ENCODE measurements around the gene CPNE2. TPM values are rescaled to one million over a fixed set of nuclear protein-coding genes. Genes with fewer than 3 reads are reported as not detected.

CPNE2 gene
- total RNA-seq, 1 donor from 2014 or later, result 145 TPM

DNA sequence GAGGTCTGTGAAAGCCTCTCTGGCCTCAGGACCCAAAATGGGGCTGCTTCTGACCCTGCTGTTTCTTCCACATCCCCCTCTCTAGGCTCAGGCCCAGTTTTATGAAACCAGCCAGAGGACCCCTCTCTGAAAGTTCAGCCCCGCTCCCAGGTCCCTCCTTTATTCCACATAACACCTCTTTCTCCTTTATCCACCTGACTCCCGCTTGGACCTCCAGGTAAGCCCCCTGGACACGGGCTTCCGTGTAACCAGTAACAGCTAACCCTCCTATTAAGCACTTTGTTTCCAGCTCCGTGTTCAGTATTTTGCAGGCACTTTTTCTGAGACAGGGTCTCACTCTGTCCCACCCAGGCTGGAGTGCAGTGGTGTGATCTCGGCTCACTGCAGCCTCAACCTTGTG lies 56.1 kb downstream of the CPNE2 start:
- H3K36me3 Mint-ChIP-seq (ENCODE audit: low read depth, unreplicated experiment), result peaks cover 28% of the 10 kb centered on the region
- TF ChIP-seq, protein P1, sequence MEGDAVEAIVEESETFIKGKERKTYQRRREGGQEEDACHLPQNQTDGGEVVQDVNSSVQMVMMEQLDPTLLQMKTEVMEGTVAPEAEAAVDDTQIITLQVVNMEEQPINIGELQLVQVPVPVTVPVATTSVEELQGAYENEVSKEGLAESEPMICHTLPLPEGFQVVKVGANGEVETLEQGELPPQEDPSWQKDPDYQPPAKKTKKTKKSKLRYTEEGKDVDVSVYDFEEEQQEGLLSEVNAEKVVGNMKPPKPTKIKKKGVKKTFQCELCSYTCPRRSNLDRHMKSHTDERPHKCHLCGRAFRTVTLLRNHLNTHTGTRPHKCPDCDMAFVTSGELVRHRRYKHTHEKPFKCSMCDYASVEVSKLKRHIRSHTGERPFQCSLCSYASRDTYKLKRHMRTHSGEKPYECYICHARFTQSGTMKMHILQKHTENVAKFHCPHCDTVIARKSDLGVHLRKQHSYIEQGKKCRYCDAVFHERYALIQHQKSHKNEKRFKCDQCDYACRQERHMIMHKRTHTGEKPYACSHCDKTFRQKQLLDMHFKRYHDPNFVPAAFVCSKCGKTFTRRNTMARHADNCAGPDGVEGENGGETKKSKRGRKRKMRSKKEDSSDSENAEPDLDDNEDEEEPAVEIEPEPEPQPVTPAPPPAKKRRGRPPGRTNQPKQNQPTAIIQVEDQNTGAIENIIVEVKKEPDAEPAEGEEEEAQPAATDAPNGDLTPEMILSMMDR (IDR thresholded peaks at IDR 0.05; ENCODE audit: unreplicated experiment), result no peak
- no peaks in the 10 kb centered on the region for H3K9me3 Mint-ChIP-seq (ENCODE audit: unreplicated experiment)
- H3K27me3 Mint-ChIP-seq (ENCODE audit: unreplicated experiment), result peaks cover 21% of the 10 kb centered on the region
- H3K27ac Mint-ChIP-seq (ENCODE audit: unreplicated experiment), result peak overlapping the region; percentile 97
- no peak for DNase-seq (ENCODE audit: low spot score)
- peaks cover 85% of the 10 kb centered on the region for H3K4me1 Mint-ChIP-seq (ENCODE audit: unreplicated experiment)
- H3K4me3 Mint-ChIP-seq (ENCODE audit: unreplicated experiment), result peak overlapping the region; percentile 66

DNA sequence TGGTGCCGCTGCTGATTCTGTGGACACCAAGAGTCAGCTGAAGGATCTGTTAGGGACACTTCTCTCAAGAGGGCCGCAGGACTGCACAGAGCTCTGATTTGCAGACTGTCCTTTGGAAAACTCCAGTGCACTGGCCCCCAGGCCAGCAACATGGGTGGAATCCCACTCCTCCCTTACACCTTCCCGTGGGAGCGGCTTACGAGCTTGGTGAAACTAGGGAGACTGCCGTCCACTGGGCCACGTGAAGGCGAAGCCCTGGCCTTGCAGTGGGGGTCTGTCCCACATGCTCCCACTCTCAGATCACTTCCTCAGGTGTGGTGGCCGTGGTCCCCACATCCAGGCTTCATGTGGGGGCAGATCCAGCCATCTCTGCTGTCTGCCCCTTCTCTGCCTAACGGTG lies 57.0 kb downstream of the CPNE2 start:
- H3K4me1 Mint-ChIP-seq (ENCODE audit: unreplicated experiment), result peaks cover 86% of the 10 kb centered on the region
- no peak overlapping the region for H3K4me3 Mint-ChIP-seq (ENCODE audit: unreplicated experiment)

DNA sequence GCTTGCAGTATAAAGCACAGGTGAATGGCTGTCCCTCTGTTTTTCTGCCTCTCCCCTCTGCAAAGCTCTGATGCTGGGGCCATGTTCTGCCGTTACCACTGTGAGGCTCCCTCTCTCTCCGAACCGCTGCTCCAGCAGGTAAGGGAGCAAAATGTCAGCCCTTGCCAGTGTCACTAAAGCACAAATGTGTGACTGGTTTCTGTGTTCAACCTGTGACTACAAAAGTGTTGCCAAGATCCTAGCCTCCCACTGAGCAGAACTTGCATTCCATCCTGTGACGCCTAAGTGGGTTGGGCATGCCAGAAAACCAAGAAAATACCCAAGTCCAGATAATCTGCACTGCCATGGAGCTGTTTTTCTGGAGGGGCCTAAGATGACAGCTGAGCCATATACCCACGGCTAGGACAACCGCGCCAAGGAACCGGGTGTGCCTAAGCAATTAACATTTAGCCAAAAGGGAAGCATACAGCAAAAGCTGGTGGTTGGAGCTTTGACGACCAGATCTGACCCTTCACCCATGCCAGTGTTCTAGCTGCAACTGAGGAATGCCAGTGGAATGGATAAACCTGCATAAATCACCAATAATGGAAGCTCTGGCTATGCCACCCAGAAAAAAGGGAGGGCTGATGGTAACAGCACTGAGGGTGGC lies 58.4 kb downstream of the CPNE2 start:
- TF ChIP-seq, protein P1 (IDR thresholded peaks at IDR 0.05; ENCODE audit: unreplicated experiment), result no peak
- DNase-seq (ENCODE audit: low spot score), result no peak
- H3K4me3 Mint-ChIP-seq (ENCODE audit: unreplicated experiment), result peak overlapping the region; percentile 71
- no peaks in the 10 kb centered on the region for H3K9me3 Mint-ChIP-seq (ENCODE audit: unreplicated experiment)
- H3K27me3 Mint-ChIP-seq (ENCODE audit: unreplicated experiment), result peaks cover 16% of the 10 kb centered on the region
- peak overlapping the region; percentile 95 for H3K27ac Mint-ChIP-seq (ENCODE audit: unreplicated experiment)
- H3K36me3 Mint-ChIP-seq (ENCODE audit: low read depth, unreplicated experiment), result peaks cover 34% of the 10 kb centered on the region
- H3K4me1 Mint-ChIP-seq (ENCODE audit: unreplicated experiment), result peaks cover 87% of the 10 kb centered on the region

More for the DNA sequence above, 57.0 kb downstream of the CPNE2 start:
- TF ChIP-seq, protein P1 (IDR thresholded peaks at IDR 0.05; ENCODE audit: unreplicated experiment), result no peak
- no peaks in the 10 kb centered on the region for H3K9me3 Mint-ChIP-seq (ENCODE audit: unreplicated experiment)
- no peak overlapping the region for H3K27ac Mint-ChIP-seq (ENCODE audit: unreplicated experiment)
- H3K27me3 Mint-ChIP-seq (ENCODE audit: unreplicated experiment), result peaks cover 21% of the 10 kb centered on the region
- no peak for DNase-seq (ENCODE audit: low spot score)
- peaks cover 37% of the 10 kb centered on the region for H3K36me3 Mint-ChIP-seq (ENCODE audit: low read depth, unreplicated experiment)

DNA sequence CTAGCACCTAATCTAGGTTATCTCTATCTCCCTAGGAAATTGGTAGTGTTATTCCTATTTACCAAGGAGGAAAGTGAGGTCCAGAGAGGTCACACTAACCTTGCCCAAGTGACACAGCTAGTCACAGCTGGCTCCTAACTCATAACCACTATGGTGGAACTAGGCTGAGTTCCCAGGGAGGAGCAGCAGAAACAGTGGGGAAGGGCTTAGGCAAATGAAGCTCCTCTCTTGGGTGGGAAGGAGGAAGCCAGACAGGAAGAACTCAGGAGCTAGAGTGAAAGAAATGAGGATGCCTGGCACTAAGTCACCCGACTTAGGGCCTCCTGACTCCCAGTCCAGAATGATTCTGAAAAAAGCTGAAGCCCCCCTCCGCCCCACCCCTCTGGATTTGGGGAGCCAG lies 59.0 kb downstream of the CPNE2 start:
- no peak overlapping the region for H3K4me3 Mint-ChIP-seq (ENCODE audit: unreplicated experiment)
- peak overlapping the region; percentile 95 for H3K27ac Mint-ChIP-seq (ENCODE audit: unreplicated experiment)
- TF ChIP-seq, protein P1 (IDR thresholded peaks at IDR 0.05; ENCODE audit: unreplicated experiment), result no peak
- H3K9me3 Mint-ChIP-seq (ENCODE audit: unreplicated experiment), result no peaks in the 10 kb centered on the region
- DNase-seq (ENCODE audit: low spot score), result no peak
- H3K27me3 Mint-ChIP-seq (ENCODE audit: unreplicated experiment), result peaks cover 15% of the 10 kb centered on the region
- H3K36me3 Mint-ChIP-seq (ENCODE audit: low read depth, unreplicated experiment), result peaks cover 34% of the 10 kb centered on the region
- H3K4me1 Mint-ChIP-seq (ENCODE audit: unreplicated experiment), result peaks cover 89% of the 10 kb centered on the region
